NCI-H748 (cell line): Measurements from ENCODE around the gene COL5A2.

Experiments used
- DNase-seq: peaks from one replicate; lab custom pipeline; 2025; ENCODE audit not compliant: unreplicated experiment; lab: John Stamatoyannopoulos, UW

COL5A2 gene

GRCh38 chr2:189104934-189105333, 74.6 kb downstream of the COL5A2 start:
- no peak for DNase-seq

GRCh38 chr2:189102735-189103134, 76.8 kb downstream of the COL5A2 start:
- no peak for DNase-seq

GRCh38 chr2:189097934-189098333, 81.6 kb downstream of the COL5A2 start:
- no peak for DNase-seq

GRCh38 chr2:189096769-189097447, 82.7 kb downstream of the COL5A2 start:
- no peak for DNase-seq

GRCh38 chr2:189095101-189095500, 84.5 kb downstream of the COL5A2 start:
- no peak for DNase-seq

GRCh38 chr2:189092936-189093335, 86.6 kb downstream of the COL5A2 start:
- DNase-seq, result no peak

GRCh38 chr2:189091253-189091652, 88.3 kb downstream of the COL5A2 start:
- no peak for DNase-seq

- no peak for DNase-seq
These were observed 90.9 kb downstream of the COL5A2 start for GRCh38 chr2:189088591-189089205.

- DNase-seq, result no peak
These were observed 92.9 kb downstream of the COL5A2 start for GRCh38 chr2:189086710-189087109.

GRCh38 chr2:189086250-189086649, 93.3 kb downstream of the COL5A2 start:
- no peak for DNase-seq

- no peak for DNase-seq
These were observed 96.0 kb downstream of the COL5A2 start for GRCh38 chr2:189083606-189084005.

- no peak for DNase-seq
These were observed 96.5 kb downstream of the COL5A2 start for GRCh38 chr2:189083106-189083505.

- no peak for DNase-seq
These were observed 97.1 kb downstream of the COL5A2 start for GRCh38 chr2:189082376-189082975.

- DNase-seq, result no peak
These were observed 103.0 kb downstream of the COL5A2 start for GRCh38 chr2:189076572-189076971.

- no peak for DNase-seq
These were observed 103.4 kb downstream of the COL5A2 start for GRCh38 chr2:189076120-189076519.

GRCh38 chr2:189074506-189074905, 105.1 kb downstream of the COL5A2 start:
- no peak for DNase-seq

GRCh38 chr2:189072036-189072435, 107.5 kb downstream of the COL5A2 start:
- no peak for DNase-seq

- DNase-seq, result no peak
These were observed 109.5 kb downstream of the COL5A2 start for GRCh38 chr2:189069855-189070619.

GRCh38 chr2:189066037-189066436, 113.5 kb downstream of the COL5A2 start:
- no peak for DNase-seq

GRCh38 chr2:189060096-189060642, 119.4 kb downstream of the COL5A2 start:
- peak; percentile 58 for DNase-seq

GRCh38 chr2:189057316-189057715, 122.2 kb downstream of the COL5A2 start:
- DNase-seq, result no peak
